PC-9 (cell line): ENCODE data around the gene HSPA12A. TPM values are rescaled to one million over a fixed set of nuclear protein-coding genes. Genes with fewer than 3 reads are reported as not detected.

Experiments used
- BruUV-seq: library from RNA; stranded (reverse); fragments of 400-500 nt; replicated peaks from 2 replicates; lab custom pipeline; 2021; lab: Mats Ljungman, UMichigan
- CTCF ChIA-PET: fragments of 300-600 bp; sonication (Branson Sonifier 250); formaldehyde crosslinking; loops from one replicate; lab custom pipeline; 2022; ENCODE audit warnings: antibody characterized with exemption; lab: Charles Lee
- POLR2A ChIA-PET: fragments of 300-600 bp; sonication (Branson Sonifier 250); formaldehyde crosslinking; loops from one replicate; lab custom pipeline; 2022; ENCODE audit warnings: antibody characterized with exemption; ENCODE audit not compliant: unreplicated experiment; lab: Charles Lee
- DNase-seq, 2 experiments: peaks; one replicate each; pipeline versions ENCODE4 v3.0.0 to v3.0.0-alpha.2; 2015 to 2022; ENCODE audit warnings: mixed read lengths in 1 of 2
- H2AFZ ChIP-seq: fragments of 200-600 bp; sonication (generic); 2 replicates; pipeline ENCODE4 v1.8.1; 2017; ENCODE audit warnings: antibody characterized with exemption
- H3F3A ChIP-seq: fragments of 200-600 bp; sonication (generic); 2 replicates; pipeline ENCODE4 v1.8.1; 2017; ENCODE audit warnings: antibody characterized with exemption, mild to moderate bottlenecking, low read depth; ENCODE audit not compliant: insufficient read depth
- H3K27ac ChIP-seq: fragments of 200-600 bp; sonication (generic); 2 replicates; pipeline ENCODE4 v1.6.1; 2016; ENCODE audit warnings: mixed run types
- H3K27me3 ChIP-seq: fragments of 200-600 bp; sonication (generic); 2 replicates; pipeline ENCODE4 v1.6.1; 2016; ENCODE audit warnings: low read depth, mixed run types; ENCODE audit not compliant: insufficient read depth
- H3K36me3 ChIP-seq: fragments of 200-600 bp; sonication (generic); 2 replicates; pipeline ENCODE4 v1.6.1; 2016; ENCODE audit warnings: low read depth, mixed run types
- H3K4me1 ChIP-seq: fragments of 200-600 bp; sonication (generic); replicated peaks from 2 replicates; pipeline ENCODE4 v1.6.1; 2016; ENCODE audit warnings: mixed run types; ENCODE audit not compliant: insufficient read depth
- H3K4me2 ChIP-seq: fragments of 200-600 bp; sonication (generic); 2 replicates; pipeline ENCODE4 v1.6.1; 2017; ENCODE audit warnings: mixed run types
- H3K4me3 ChIP-seq: fragments of 200-600 bp; sonication (generic); 2 replicates; pipeline ENCODE4 v1.6.1; 2016; ENCODE audit warnings: mixed run types
- H3K79me2 ChIP-seq: fragments of 200-600 bp; sonication (generic); 2 replicates; pipeline ENCODE4 v1.6.1; 2017; ENCODE audit warnings: low read depth, mixed run types
- H3K9me2 ChIP-seq: fragments of 200-600 bp; sonication (generic); 2 replicates; pipeline ENCODE4 v1.8.1; 2017; ENCODE audit warnings: mild to moderate bottlenecking; ENCODE audit not compliant: insufficient read depth
- H3K9me3 ChIP-seq: fragments of 200-600 bp; sonication (generic); 2 replicates; pipeline ENCODE4 v1.8.1; 2016; ENCODE audit warnings: low read depth; ENCODE audit not compliant: insufficient read depth
- H4K20me1 ChIP-seq: fragments of 200-600 bp; sonication (generic); 2 replicates; pipeline ENCODE4 v1.8.1; 2017; ENCODE audit not compliant: insufficient read depth
- CTCF ChIP-seq: fragments of 200-600 bp; sonication (generic); conservative IDR thresholded peaks from 2 replicates; pipeline ENCODE4 v1.6.1; 2017; ENCODE audit warnings: mixed run types, antibody characterized with exemption, mild to moderate bottlenecking, moderate library complexity
- EZH2 ChIP-seq: fragments of 200-600 bp; sonication (generic); IDR thresholded peaks from 2 replicates; pipeline ENCODE4 v1.8.0; 2017; ENCODE audit warnings: antibody characterized with exemption, low read depth
- intact Hi-C: fragments of 100-400 bp; cut with micrococcal nuclease; formaldehyde crosslinking; loops from one replicate; pipeline ENCODE4 v1.10.0; 2022; ENCODE audit not compliant: unreplicated experiment
- total RNA-seq: library from RNA; stranded (reverse); gene quantifications from 2 replicates; pipeline ENCODE4 v1.2.3, GENCODE V29; 2021

The HSPA12A gene
- total RNA-seq, 1 experiment from 2014 or later = 12.1 TPM

GRCh38 chr10:116787893-116788665, 45.7 kb upstream of the HSPA12A start:
- Histone ChIP-seq H3K36me3 (no peaks in the 10 kb centered on the region), H3K9me3 (no peaks in the 10 kb centered on the region), H3K4me3 (no peak overlapping the region), H3K79me2 (no peaks in the 10 kb centered on the region), H3F3A (no peaks in the 10 kb centered on the region), H4K20me1 (no peaks in the 10 kb centered on the region), H2AFZ (no peak overlapping the region), H3K4me2 (peak overlapping the region; percentile 51), H3K27ac (no peak overlapping the region), H3K27me3 (no peaks in the 10 kb centered on the region), H3K4me1 (no peaks in the 10 kb centered on the region), H3K9me2 (no peaks in the 10 kb centered on the region)
- peak in 1 of 2 experiments; percentile 59 for DNase-seq
- ChIA-PET CTCF (interaction anchor here (0.6 to 0.9 kb wide), 3 partner anchors 10 to 140 kb away, joined by 3 to 6 read pairs (median 5); no protein-coding TSS in a partner anchor), POLR2A (interaction anchor here (0.7 kb wide), 1 partner anchor 45 kb away, joined by 3 read pairs; no protein-coding TSS in a partner anchor)
- intact Hi-C loops = loop anchor here (1.0 kb wide), 1 partner anchor 106 kb away; no protein-coding TSS in a partner anchor
- BruUV-seq = no TSS peak
- TF ChIP-seq EZH2 (no peak), CTCF (peak; percentile 98)

GRCh38 chr10:116787053-116787659, 44.8 kb upstream of the HSPA12A start:
- no peak for DNase-seq
- Histone ChIP-seq H3K9me3 (no peaks in the 10 kb centered on the region), H3K36me3 (no peaks in the 10 kb centered on the region), H3K9me2 (no peaks in the 10 kb centered on the region), H3K4me1 (no peaks in the 10 kb centered on the region), H3K4me3 (no peak overlapping the region), H2AFZ (no peak overlapping the region), H3K27ac (no peak overlapping the region), H3K4me2 (no peak overlapping the region), H3K27me3 (no peaks in the 10 kb centered on the region), H3F3A (no peaks in the 10 kb centered on the region), H4K20me1 (no peaks in the 10 kb centered on the region), H3K79me2 (no peaks in the 10 kb centered on the region)
- ChIA-PET POLR2A (interaction anchor here (0.6 to 0.7 kb wide), 2 partner anchors 44 to 59 kb away, joined by 3 read pairs; no protein-coding TSS in a partner anchor), CTCF (no interaction called here)
- no TSS peak for BruUV-seq
- TF ChIP-seq EZH2 (no peak), CTCF (no peak)
- intact Hi-C loops = no loop called here

GRCh38 chr10:116785867-116786266, 43.5 kb upstream of the HSPA12A start:
- DNase-seq = no peak
- Histone ChIP-seq H3K9me3 (no peaks in the 10 kb centered on the region), H3K27me3 (no peaks in the 10 kb centered on the region), H3F3A (no peaks in the 10 kb centered on the region), H3K4me3 (no peak overlapping the region), H3K4me2 (no peak overlapping the region), H3K36me3 (no peaks in the 10 kb centered on the region), H3K9me2 (no peaks in the 10 kb centered on the region), H3K27ac (no peak overlapping the region), H3K4me1 (0 out of 2 replicates have a peak, but pooled peaks cover 2% of the 10 kb centered on the region), H4K20me1 (no peaks in the 10 kb centered on the region), H3K79me2 (no peaks in the 10 kb centered on the region), H2AFZ (no peak overlapping the region)
- CTCF ChIA-PET = no interaction called here
- intact Hi-C loops = no loop called here
- TF ChIP-seq CTCF = no peak
- POLR2A ChIA-PET = no interaction called here
- BruUV-seq = no TSS peak
